ENCODE measurements around the gene CYP2F1.
"Not testable (repeated sequence)": the region's sequence is repeated elsewhere in the genome, so short reads cannot be mapped to it uniquely, and the experiment has no call there.

Gene CYP2F1

DNA sequence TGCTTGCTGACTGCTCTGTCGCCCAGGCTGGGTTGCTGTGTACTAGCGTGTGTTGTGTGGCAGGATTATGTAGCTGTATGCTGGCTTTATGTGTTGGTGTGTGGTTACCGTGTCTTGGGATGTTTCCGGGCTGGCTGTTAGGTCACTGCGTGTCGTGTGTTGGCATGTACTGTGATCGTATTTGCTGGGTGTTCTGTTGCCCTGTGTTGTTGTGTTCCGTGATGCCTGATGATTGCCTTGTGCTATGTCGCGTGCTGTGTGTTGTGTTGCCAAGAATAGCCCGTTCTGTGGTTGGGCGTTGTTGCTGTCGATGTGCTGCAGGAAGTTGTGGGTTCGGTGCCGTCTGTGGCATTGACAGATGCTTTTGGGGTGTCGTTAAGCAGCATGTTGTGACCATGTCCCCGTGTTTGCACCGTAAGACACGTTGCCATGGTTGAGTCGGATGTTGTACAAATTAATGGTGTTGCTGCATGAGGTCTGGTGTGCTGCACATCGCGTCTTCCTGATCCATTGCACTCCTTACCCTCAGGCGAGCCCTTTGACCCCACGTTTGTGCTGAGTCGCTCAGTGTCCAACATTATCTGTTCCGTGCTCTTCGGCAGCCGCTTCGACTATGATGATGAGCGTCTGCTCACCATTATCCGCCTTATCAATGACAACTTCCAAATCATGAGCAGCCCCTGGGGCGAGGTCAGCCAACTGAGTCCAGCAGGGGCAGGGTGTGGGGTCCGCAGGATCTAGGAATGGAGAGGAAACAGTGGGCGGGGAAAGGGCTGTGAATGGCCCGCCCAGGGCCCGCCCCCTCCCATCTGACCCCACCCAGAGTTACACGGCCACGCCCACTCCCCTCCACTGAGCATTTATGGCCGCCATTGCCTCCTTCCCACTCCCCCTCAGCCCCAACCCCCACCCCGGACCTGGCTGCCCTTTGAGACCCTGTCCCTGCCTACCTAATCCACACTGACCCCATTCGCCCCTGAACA lies 7.0 kb downstream of the CYP2F1 start:
- H3K27ac ChIP-seq (ENCODE audit: low read depth, low read length); H2BK15ac ChIP-seq (replicated peaks; ENCODE audit: low read depth); H3K18ac ChIP-seq (ENCODE audit: low read length); H3K27me3 ChIP-seq (ENCODE audit: insufficient read depth, low read length, poor library complexity); H3K79me2 ChIP-seq (ENCODE audit: control insufficient read depth, insufficient read depth, low read length); H3K4me2 ChIP-seq (ENCODE audit: low read length); H4K8ac ChIP-seq (ENCODE audit: low read depth, low read length); H3K56ac ChIP-seq (ENCODE audit: low read length); DNase-seq; H2AK5ac ChIP-seq (ENCODE audit: low read length); H3K23ac ChIP-seq (ENCODE audit: low read length); H3K79me1 ChIP-seq (ENCODE audit: low read length); H3K4me3 ChIP-seq (ENCODE audit: low read length); H2BK5ac ChIP-seq (ENCODE audit: low read length); H4K5ac ChIP-seq (ENCODE audit: low read length); H3K4ac ChIP-seq (ENCODE audit: low read depth, low read length); H3K4me1 ChIP-seq (ENCODE audit: control insufficient read depth, low read depth, low read length); H3K36me3 ChIP-seq (ENCODE audit: control insufficient read depth, insufficient read depth, low read length); H3K9ac ChIP-seq (ENCODE audit: low read length); H2BK120ac ChIP-seq (ENCODE audit: low read depth, low read length): not testable (repeated sequence)
- no CpG with 5 or more reads among the region's 41 CpGs for WGBS (ENCODE audit: extremely low coverage, insufficient coverage, low lambda C conversion rate)

DNA sequence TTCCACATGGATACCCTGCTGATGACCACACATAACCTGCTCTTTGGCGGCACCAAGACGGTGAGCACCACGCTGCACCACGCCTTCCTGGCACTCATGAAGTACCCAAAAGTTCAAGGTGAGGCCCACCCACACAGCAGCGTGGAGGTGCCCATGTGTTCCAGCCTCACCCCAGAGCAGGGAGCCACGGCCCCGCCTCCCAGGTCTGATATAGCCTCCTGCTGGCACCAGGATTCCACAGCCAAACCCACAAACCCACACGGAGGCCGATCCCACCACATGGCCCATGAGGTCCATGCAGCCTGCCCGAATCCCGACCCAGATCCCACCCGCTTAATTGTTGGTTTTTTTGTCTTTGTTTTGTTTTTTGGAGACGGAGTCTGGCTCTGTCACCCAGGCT lies 8.6 kb downstream of the CYP2F1 start:
- not testable (repeated sequence) for H3K56ac ChIP-seq (ENCODE audit: low read length); H2BK120ac ChIP-seq (ENCODE audit: low read depth, low read length); H4K5ac ChIP-seq (ENCODE audit: low read length); H3K4me2 ChIP-seq (ENCODE audit: low read length); H2BK15ac ChIP-seq (replicated peaks; ENCODE audit: low read depth); H3K9ac ChIP-seq (ENCODE audit: low read length); H3K4me3 ChIP-seq (ENCODE audit: low read length); H3K27me3 ChIP-seq (ENCODE audit: insufficient read depth, low read length, poor library complexity); H3K27ac ChIP-seq (ENCODE audit: low read depth, low read length); H3K4me1 ChIP-seq (ENCODE audit: control insufficient read depth, low read depth, low read length); H3K79me1 ChIP-seq (ENCODE audit: low read length); H3K36me3 ChIP-seq (ENCODE audit: control insufficient read depth, insufficient read depth, low read length); H3K23ac ChIP-seq (ENCODE audit: low read length); DNase-seq; H3K79me2 ChIP-seq (ENCODE audit: control insufficient read depth, insufficient read depth, low read length); H3K18ac ChIP-seq (ENCODE audit: low read length); H4K8ac ChIP-seq (ENCODE audit: low read depth, low read length); H2AK5ac ChIP-seq (ENCODE audit: low read length); H3K4ac ChIP-seq (ENCODE audit: low read depth, low read length); H2BK5ac ChIP-seq (ENCODE audit: low read length)
- WGBS (ENCODE audit: extremely low coverage, insufficient coverage, low lambda C conversion rate), result no CpG with 5 or more reads among the region's 13 CpGs

DNA sequence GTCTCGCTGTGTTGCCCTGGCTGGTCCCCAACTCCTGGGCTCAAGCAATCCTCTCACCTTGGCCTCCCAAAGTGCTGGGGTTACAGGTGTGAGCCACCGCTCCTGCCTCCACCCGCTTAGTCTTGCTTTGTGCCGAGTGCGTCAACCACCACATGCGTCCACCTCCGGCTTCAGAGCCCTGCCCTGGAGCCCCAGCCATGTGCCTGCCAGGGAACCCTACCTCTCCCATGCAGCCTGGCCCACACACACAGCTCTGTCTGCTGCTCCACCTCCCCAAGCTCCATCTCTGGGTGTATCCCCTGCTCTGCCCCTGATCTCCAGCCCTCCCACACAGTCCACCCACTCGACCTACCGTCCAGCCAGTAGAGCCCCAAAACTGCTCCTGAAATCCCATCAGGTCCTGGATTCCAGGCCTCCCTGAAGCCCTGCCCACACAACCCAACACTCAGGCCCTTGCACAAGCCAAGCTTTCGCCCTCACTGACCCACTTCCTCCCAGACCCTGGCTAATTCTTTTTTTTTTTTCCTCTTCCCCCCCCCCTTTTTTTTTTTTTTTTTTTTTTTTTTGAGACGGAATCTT lies 9.6 kb downstream of the CYP2F1 start:
- H2BK120ac ChIP-seq (ENCODE audit: low read depth, low read length), result no peak overlapping the region
- no peaks in the 10 kb centered on the region for H3K79me2 ChIP-seq (ENCODE audit: control insufficient read depth, insufficient read depth, low read length)
- no peak overlapping the region for H4K8ac ChIP-seq (ENCODE audit: low read depth, low read length)
- H3K56ac ChIP-seq (ENCODE audit: low read length), result no peak overlapping the region
- H3K27ac ChIP-seq (ENCODE audit: low read depth, low read length), result no peak overlapping the region
- no peak overlapping the region for H3K4me2 ChIP-seq (ENCODE audit: low read length)
- no peaks in the 10 kb centered on the region for H3K79me1 ChIP-seq (ENCODE audit: low read length)
- no peak overlapping the region for H3K9ac ChIP-seq (ENCODE audit: low read length)
- no peak overlapping the region for H3K23ac ChIP-seq (ENCODE audit: low read length)
- no peak overlapping the region for H2AK5ac ChIP-seq (ENCODE audit: low read length)
- no peaks in the 10 kb centered on the region for H3K27me3 ChIP-seq (ENCODE audit: insufficient read depth, low read length, poor library complexity)
- no peak overlapping the region for H2BK15ac ChIP-seq (replicated peaks; ENCODE audit: low read depth)
- no peak for DNase-seq
- WGBS (ENCODE audit: extremely low coverage, insufficient coverage, low lambda C conversion rate), result no CpG with 5 or more reads among the region's 11 CpGs
- no peaks in the 10 kb centered on the region for H3K36me3 ChIP-seq (ENCODE audit: control insufficient read depth, insufficient read depth, low read length)
- H3K18ac ChIP-seq (ENCODE audit: low read length), result no peak overlapping the region
- no peak overlapping the region for H3K4me3 ChIP-seq (ENCODE audit: low read length)
- H2BK5ac ChIP-seq (ENCODE audit: low read length), result no peak overlapping the region
- H3K4ac ChIP-seq (ENCODE audit: low read depth, low read length), result no peak overlapping the region
- no peaks in the 10 kb centered on the region for H3K4me1 ChIP-seq (ENCODE audit: control insufficient read depth, low read depth, low read length)
- H4K5ac ChIP-seq (ENCODE audit: low read length), result no peak overlapping the region

DNA sequence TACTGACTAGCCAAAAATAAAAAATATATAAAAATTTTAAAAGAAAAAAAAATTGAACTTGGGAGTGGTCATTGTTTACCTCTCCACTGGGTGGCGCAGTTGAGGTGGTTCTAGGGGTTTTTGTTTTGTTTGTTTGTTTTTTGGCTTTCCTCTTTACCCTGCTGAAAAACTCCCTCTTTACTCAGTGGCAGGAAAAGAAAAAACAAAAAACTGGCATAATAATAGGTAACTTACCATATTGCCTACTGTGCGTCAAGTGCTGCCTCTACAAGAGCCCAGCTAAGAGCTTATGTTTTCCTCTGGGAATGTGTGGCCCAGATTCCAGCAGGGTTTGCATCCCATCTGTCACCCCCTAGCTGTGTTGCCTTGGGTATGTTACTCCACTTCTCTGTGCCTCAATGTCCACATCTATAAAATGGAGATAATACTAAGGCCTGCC lies 12.6 kb downstream of the CYP2F1 start:
- not testable (repeated sequence) for H3K56ac ChIP-seq (ENCODE audit: low read length); H3K9ac ChIP-seq (ENCODE audit: low read length); H3K27ac ChIP-seq (ENCODE audit: low read depth, low read length); H4K8ac ChIP-seq (ENCODE audit: low read depth, low read length); H3K79me2 ChIP-seq (ENCODE audit: control insufficient read depth, insufficient read depth, low read length); H4K5ac ChIP-seq (ENCODE audit: low read length); H3K36me3 ChIP-seq (ENCODE audit: control insufficient read depth, insufficient read depth, low read length); H2BK15ac ChIP-seq (replicated peaks; ENCODE audit: low read depth); H2AK5ac ChIP-seq (ENCODE audit: low read length); H3K4me1 ChIP-seq (ENCODE audit: control insufficient read depth, low read depth, low read length); H3K18ac ChIP-seq (ENCODE audit: low read length); H3K27me3 ChIP-seq (ENCODE audit: insufficient read depth, low read length, poor library complexity); H2BK120ac ChIP-seq (ENCODE audit: low read depth, low read length); H3K4ac ChIP-seq (ENCODE audit: low read depth, low read length); H3K23ac ChIP-seq (ENCODE audit: low read length); H3K4me3 ChIP-seq (ENCODE audit: low read length); H3K4me2 ChIP-seq (ENCODE audit: low read length); H2BK5ac ChIP-seq (ENCODE audit: low read length); H3K79me1 ChIP-seq (ENCODE audit: low read length)
- no CpG with 5 or more reads among the region's 2 CpGs for WGBS (ENCODE audit: extremely low coverage, insufficient coverage, low lambda C conversion rate)
- DNase-seq, result peak; percentile 42

DNA sequence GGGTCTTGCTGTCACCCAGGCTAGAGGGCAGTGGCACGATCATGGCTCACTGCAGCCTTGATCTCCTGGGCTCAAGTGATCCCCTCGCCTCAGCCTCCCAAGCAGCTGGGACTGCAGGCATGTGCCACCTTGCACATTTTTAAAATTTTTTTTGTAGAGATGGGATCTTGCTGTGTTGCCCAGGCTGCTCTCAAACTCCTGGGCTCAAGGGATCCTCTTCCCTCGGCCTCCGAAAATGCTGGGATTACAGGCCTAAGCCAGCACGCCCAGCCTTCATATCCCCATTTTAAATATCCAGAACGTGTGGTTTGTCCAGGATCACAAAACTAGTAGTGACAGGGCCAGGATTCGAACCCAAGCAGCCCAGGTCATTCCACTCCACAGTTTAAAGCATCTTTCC lies 13.1 kb downstream of the CYP2F1 start:
- not testable (repeated sequence) for H2BK5ac ChIP-seq (ENCODE audit: low read length); H4K8ac ChIP-seq (ENCODE audit: low read depth, low read length); H3K4me1 ChIP-seq (ENCODE audit: control insufficient read depth, low read depth, low read length); H3K56ac ChIP-seq (ENCODE audit: low read length); H2BK15ac ChIP-seq (replicated peaks; ENCODE audit: low read depth); H3K79me2 ChIP-seq (ENCODE audit: control insufficient read depth, insufficient read depth, low read length); H2AK5ac ChIP-seq (ENCODE audit: low read length); H3K4me2 ChIP-seq (ENCODE audit: low read length); H3K18ac ChIP-seq (ENCODE audit: low read length); H2BK120ac ChIP-seq (ENCODE audit: low read depth, low read length); H3K27me3 ChIP-seq (ENCODE audit: insufficient read depth, low read length, poor library complexity); H3K27ac ChIP-seq (ENCODE audit: low read depth, low read length); DNase-seq; H3K36me3 ChIP-seq (ENCODE audit: control insufficient read depth, insufficient read depth, low read length); H3K23ac ChIP-seq (ENCODE audit: low read length); H3K79me1 ChIP-seq (ENCODE audit: low read length); H3K4me3 ChIP-seq (ENCODE audit: low read length); H4K5ac ChIP-seq (ENCODE audit: low read length); H3K9ac ChIP-seq (ENCODE audit: low read length); H3K4ac ChIP-seq (ENCODE audit: low read depth, low read length)
- no CpG with 5 or more reads among the region's 7 CpGs for WGBS (ENCODE audit: extremely low coverage, insufficient coverage, low lambda C conversion rate)
